ENCODE measurements around the gene C4orf51. TPM values are rescaled to one million over a fixed set of nuclear protein-coding genes. Genes with fewer than 3 reads are reported as not detected.

C4orf51 gene
- total and polyA plus RNA-seq, 2 of the 4 experiments (the other 2 are of a cell fraction) = not detected

DNA sequence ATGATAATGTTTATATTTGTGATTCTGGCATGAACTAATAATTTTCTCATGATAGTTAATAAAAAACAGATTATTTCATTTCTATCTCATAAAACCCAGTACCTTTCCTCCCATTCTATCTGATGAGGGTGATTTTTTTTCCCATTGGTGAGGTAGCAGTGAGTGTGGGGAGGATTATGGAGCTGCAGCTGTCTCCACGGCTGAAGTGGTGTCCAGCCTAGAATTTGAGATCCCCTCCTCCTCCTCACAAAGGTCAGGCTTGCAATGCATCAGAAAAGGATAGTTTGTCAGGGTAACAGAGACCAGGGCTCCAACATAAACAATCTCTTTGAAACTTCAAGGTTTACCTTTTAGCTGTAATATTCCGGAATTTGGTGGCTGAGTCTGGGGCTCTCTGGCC is 60.9 kb downstream of the C4orf51 start:
- ChIA-PET POLR2A (ENCODE audit: unreplicated experiment) (no interaction called here), CTCF (interaction anchor here (0.6 to 1.0 kb wide), 3 partner anchors 31 to 643 kb away, joined by 3 to 4 read pairs (median 3); partner anchors contain the start of gene ANAPC10)
- no peak overlapping the region; the same call in 1 of the 2 replicates for H3K4me2 ChIP-seq (ENCODE audit: low read depth, low read length)
- H4K5ac ChIP-seq (ENCODE audit: low read depth, low read length) = no peak overlapping the region
- H2AFZ ChIP-seq (replicated peaks; ENCODE audit: low read length, poor library complexity) = peak overlapping the region; percentile 51
- no CpG with 5 or more reads among the region's 2 CpGs for WGBS, 2 experiments (ENCODE audit: extremely low coverage in 2 of 2, insufficient read length in 1 of 2)
- intact Hi-C loops (cut with micrococcal nuclease) = no loop called here
- H3K27ac ChIP-seq (ENCODE audit: insufficient read depth, low read length) = no peak overlapping the region
- peak overlapping the region; percentile 55; the same call in 1 of the 2 replicates for H3K14ac ChIP-seq (replicated peaks; ENCODE audit: low read depth, low read length)
- peak overlapping the region; percentile 43 for H3K4ac ChIP-seq (ENCODE audit: low read depth, low read length)
- H3K4me3 ChIP-seq (ENCODE audit: insufficient read depth, low read depth, low read length) = no peak overlapping the region
- no peak overlapping the region for H3K9ac ChIP-seq (ENCODE audit: low read depth, low read length)
- BruUV-seq (replicated peaks) = no TSS peak
- in situ Hi-C loops (cut with MboI; ENCODE audit: low sequenced_read_pairs) = no loop called here
- peak overlapping the region; percentile 58 for H2AK9ac ChIP-seq (replicated peaks; ENCODE audit: low read depth, low read length, poor library complexity)
- H2BK5ac ChIP-seq (ENCODE audit: low read depth, low read length, poor library complexity, severe bottlenecking) = no peak overlapping the region
- no peaks in the 10 kb centered on the region for H3K27me3 ChIP-seq (ENCODE audit: control insufficient read depth, insufficient read depth, low read length)
- H3K56ac ChIP-seq (ENCODE audit: extremely low read depth, insufficient read depth, low read length) = no peak overlapping the region
- no peaks in the 10 kb centered on the region for H4K20me1 ChIP-seq (ENCODE audit: insufficient read depth, low read length)
- dilution Hi-C loops (cut with HindIII; ENCODE audit: low sequenced_read_pairs, unreplicated experiment) = no loop called here
- H3K36me3 ChIP-seq (ENCODE audit: control insufficient read depth, insufficient read depth, low read length) = no peaks in the 10 kb centered on the region
- no peak overlapping the region for H2BK15ac ChIP-seq (ENCODE audit: low read depth, low read length)
- DNase-seq (no peak), ATAC-seq (ENCODE audit: low read depth) (peak; percentile 36)
- H2AK5ac ChIP-seq (ENCODE audit: low read depth, low read length) = no peak overlapping the region
- peak overlapping the region; percentile 53 for H2BK120ac ChIP-seq (ENCODE audit: low read depth, low read length)
- H4K8ac ChIP-seq (ENCODE audit: low read depth in 2 of 2, low read length in 2 of 2) = peak overlapping the region in 1 of 2 experiments; percentile 29; a peak in 1 of 4 replicates
- H3K18ac ChIP-seq (ENCODE audit: low read depth, low read length) = no peak overlapping the region
- H3K79me1 ChIP-seq (ENCODE audit: low read depth in 1 of 2, low read length in 2 of 2) = peaks cover 0 to 6% of the 10 kb centered on the region in 2 experiments; a peak in 1 of 4 replicates
- H4K91ac ChIP-seq (ENCODE audit: insufficient read depth, low read depth, low read length) = peak overlapping the region; percentile 34; the same call in 1 of the 2 replicates
- H3K4me1 ChIP-seq (ENCODE audit: control insufficient read depth, insufficient read depth, low read length) = peaks cover 15% of the 10 kb centered on the region
- no peak overlapping the region; the same call in 1 of the 2 replicates for H2BK20ac ChIP-seq (ENCODE audit: low read depth, low read length)
- no peak overlapping the region for H3K23ac ChIP-seq (ENCODE audit: low read depth, low read length)
- H3K9me3 ChIP-seq (ENCODE audit: control insufficient read depth, insufficient read depth, low read length) = no peaks in the 10 kb centered on the region
- TF ChIP-seq, protein P1, sequence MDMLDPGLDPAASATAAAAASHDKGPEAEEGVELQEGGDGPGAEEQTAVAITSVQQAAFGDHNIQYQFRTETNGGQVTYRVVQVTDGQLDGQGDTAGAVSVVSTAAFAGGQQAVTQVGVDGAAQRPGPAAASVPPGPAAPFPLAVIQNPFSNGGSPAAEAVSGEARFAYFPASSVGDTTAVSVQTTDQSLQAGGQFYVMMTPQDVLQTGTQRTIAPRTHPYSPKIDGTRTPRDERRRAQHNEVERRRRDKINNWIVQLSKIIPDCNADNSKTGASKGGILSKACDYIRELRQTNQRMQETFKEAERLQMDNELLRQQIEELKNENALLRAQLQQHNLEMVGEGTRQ (IDR thresholded peaks at IDR 0.05; ENCODE audit: low read depth, low read length) = no peak
- TF ChIP-seq MXI1 (IDR thresholded peaks at IDR 0.05; ENCODE audit: borderline replicate concordance, low read depth, low read length) (no peak), BHLHE40 (IDR thresholded peaks at IDR 0.05; ENCODE audit: low read depth, low read length) (no peak), RFX5 (IDR thresholded peaks at IDR 0.05; ENCODE audit: low read depth, low read length) (no peak), MAZ (IDR thresholded peaks at IDR 0.05; ENCODE audit: borderline replicate concordance, low read depth, low read length) (no peak), CEBPB (IDR thresholded peaks at IDR 0.05; ENCODE audit: low read depth, low read length) (no peak), MAFK (IDR thresholded peaks at IDR 0.05; ENCODE audit: low read depth, low read length) (no peak), SMC3 (IDR thresholded peaks at IDR 0.05; ENCODE audit: low read depth, low read length) (no peak), CHD1 (IDR thresholded peaks at IDR 0.05; ENCODE audit: low read depth, low read length) (no peak), RCOR1 (IDR thresholded peaks at IDR 0.05; ENCODE audit: insufficient replicate concordance, low read length) (no peak), NFE2L2 (IDR thresholded peaks at IDR 0.05; ENCODE audit: low read depth, low read length) (no peak), POLR2A (IDR thresholded peaks at IDR 0.05; ENCODE audit: low read depth, low read length) (no peak), FOS (IDR thresholded peaks at IDR 0.05; ENCODE audit: low read depth, low read length) (no peak), RAD21 (IDR thresholded peaks at IDR 0.05; ENCODE audit: low read length) (no peak)
- TF ChIP-seq, protein P2, sequence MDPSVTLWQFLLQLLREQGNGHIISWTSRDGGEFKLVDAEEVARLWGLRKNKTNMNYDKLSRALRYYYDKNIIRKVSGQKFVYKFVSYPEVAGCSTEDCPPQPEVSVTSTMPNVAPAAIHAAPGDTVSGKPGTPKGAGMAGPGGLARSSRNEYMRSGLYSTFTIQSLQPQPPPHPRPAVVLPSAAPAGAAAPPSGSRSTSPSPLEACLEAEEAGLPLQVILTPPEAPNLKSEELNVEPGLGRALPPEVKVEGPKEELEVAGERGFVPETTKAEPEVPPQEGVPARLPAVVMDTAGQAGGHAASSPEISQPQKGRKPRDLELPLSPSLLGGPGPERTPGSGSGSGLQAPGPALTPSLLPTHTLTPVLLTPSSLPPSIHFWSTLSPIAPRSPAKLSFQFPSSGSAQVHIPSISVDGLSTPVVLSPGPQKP (IDR thresholded peaks at IDR 0.05; ENCODE audit: borderline replicate concordance, low read depth, low read length) = no peak
- TF ChIP-seq, protein P3, sequence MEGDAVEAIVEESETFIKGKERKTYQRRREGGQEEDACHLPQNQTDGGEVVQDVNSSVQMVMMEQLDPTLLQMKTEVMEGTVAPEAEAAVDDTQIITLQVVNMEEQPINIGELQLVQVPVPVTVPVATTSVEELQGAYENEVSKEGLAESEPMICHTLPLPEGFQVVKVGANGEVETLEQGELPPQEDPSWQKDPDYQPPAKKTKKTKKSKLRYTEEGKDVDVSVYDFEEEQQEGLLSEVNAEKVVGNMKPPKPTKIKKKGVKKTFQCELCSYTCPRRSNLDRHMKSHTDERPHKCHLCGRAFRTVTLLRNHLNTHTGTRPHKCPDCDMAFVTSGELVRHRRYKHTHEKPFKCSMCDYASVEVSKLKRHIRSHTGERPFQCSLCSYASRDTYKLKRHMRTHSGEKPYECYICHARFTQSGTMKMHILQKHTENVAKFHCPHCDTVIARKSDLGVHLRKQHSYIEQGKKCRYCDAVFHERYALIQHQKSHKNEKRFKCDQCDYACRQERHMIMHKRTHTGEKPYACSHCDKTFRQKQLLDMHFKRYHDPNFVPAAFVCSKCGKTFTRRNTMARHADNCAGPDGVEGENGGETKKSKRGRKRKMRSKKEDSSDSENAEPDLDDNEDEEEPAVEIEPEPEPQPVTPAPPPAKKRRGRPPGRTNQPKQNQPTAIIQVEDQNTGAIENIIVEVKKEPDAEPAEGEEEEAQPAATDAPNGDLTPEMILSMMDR (conservative IDR thresholded peaks at IDR 0.05; ENCODE audit: low read depth, low read length) = no peak
- H3K9me1 ChIP-seq (ENCODE audit: insufficient read depth, low read length) = peaks cover 13% of the 10 kb centered on the region
